ENCODE results near the gene ASB10.

ASB10 gene

GRCh38 chr7:151210087-151210854, 23.2 kb upstream of the ASB10 start, which contains the start of gene H2BK1:
H2BK1 (minus strand) TSS chr7:151210488; CDS start chr7:151210318, 170 bp downstream.
- no peak for DNase-seq

- DNase-seq: no peak
These were observed 22.5 kb upstream of the ASB10 start for GRCh38 chr7:151209588-151209987.

GRCh38 chr7:151208253-151208862, 21.3 kb upstream of the ASB10 start:
- no peak for DNase-seq

GRCh38 chr7:151207804-151208203, 20.8 kb upstream of the ASB10 start:
- no peak for DNase-seq

- DNase-seq: no peak
These were observed 20.3 kb upstream of the ASB10 start for GRCh38 chr7:151207315-151207714.

GRCh38 chr7:151206914-151207313, 19.9 kb upstream of the ASB10 start:
- DNase-seq: no peak

GRCh38 chr7:151205730-151206129, 18.7 kb upstream of the ASB10 start:
- no peak for DNase-seq

GRCh38 chr7:151204383-151205032, 17.5 kb upstream of the ASB10 start:
- no peak for DNase-seq

- DNase-seq: no peak
These were observed 15.8 kb upstream of the ASB10 start for GRCh38 chr7:151202836-151203235.

GRCh38 chr7:151201751-151202150, 14.7 kb upstream of the ASB10 start:
- DNase-seq: no peak

- DNase-seq: no peak
These were observed 14.3 kb upstream of the ASB10 start for GRCh38 chr7:151201344-151201743.

- DNase-seq: no peak
These were observed 12.1 kb upstream of the ASB10 start for GRCh38 chr7:151198945-151199848.

- no peak for DNase-seq
These were observed 10.9 kb upstream of the ASB10 start for GRCh38 chr7:151197932-151198331.

GRCh38 chr7:151195616-151196450, 8.8 kb upstream of the ASB10 start:
- DNase-seq: no peak

- no peak for DNase-seq
These were observed 7.1 kb upstream of the ASB10 start for GRCh38 chr7:151194188-151194587.

GRCh38 chr7:151193203-151193978, 6.3 kb upstream of the ASB10 start:
- DNase-seq: no peak

GRCh38 chr7:151192002-151192539, 5.0 kb upstream of the ASB10 start:
- no peak for DNase-seq

GRCh38 chr7:151191544-151191943, 4.5 kb upstream of the ASB10 start:
- DNase-seq: no peak

GRCh38 chr7:151189038-151189437, 2.0 kb upstream of the ASB10 start:
- no peak for DNase-seq

- no peak for DNase-seq
These were observed 1.1 kb upstream of the ASB10 start for GRCh38 chr7:151188252-151188542.

All from activated effector memory CD4-positive, alpha-beta T cell treated with anti-CD3 and anti-CD28 coated beads, Interleukin-2, amount 50 U/mL, for 16 hours (primary cell).